Measurements from ENCODE around the gene TAX1BP1.

TAX1BP1 gene

DNA sequence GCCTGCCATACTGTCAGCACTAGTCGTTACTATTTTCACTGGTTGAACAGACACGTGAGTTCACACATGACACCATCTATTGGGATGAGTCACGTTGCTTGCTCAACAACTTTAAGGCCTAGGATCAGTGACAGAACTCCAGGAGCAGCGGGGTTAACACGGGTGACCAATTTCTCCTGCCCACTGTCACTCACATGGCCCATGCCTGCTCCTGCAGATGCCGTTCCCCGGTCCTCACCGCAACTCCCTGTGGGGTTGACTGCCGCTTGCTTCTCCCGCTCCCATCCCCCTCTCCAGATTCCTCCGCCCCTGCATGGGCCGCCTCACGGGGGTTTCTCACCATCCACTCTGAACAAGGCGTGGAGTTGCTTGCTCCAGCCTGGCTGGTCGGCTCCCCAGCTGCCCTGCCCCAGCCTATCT is 128.2 kb downstream of the TAX1BP1 start:
- no peaks in the 10 kb centered on the region for H3K4me1 ChIP-seq (ENCODE audit: insufficient read depth, poor library complexity, severe bottlenecking)
- H3K4me3 ChIP-seq (ENCODE audit: severe bottlenecking) = no peak overlapping the region
- no peak for TF ChIP-seq CTCF (IDR thresholded peaks at IDR 0.05; ENCODE audit: poor library complexity, severe bottlenecking)
- no peak overlapping the region for H3K27ac ChIP-seq (ENCODE audit: poor library complexity, severe bottlenecking)
- H3K9me3 ChIP-seq (ENCODE audit: severe bottlenecking) = no peaks in the 10 kb centered on the region
- DNase-seq (ENCODE audit: low spot score) (no peak), ATAC-seq (ENCODE audit: low read depth) (no peak)
- H3K27me3 ChIP-seq (ENCODE audit: insufficient read depth, poor library complexity, severe bottlenecking) = no peaks in the 10 kb centered on the region
- H3K36me3 ChIP-seq (ENCODE audit: low read depth) = no peaks in the 10 kb centered on the region

- H3K4me1 ChIP-seq (ENCODE audit: insufficient read depth, poor library complexity, severe bottlenecking) = no peaks in the 10 kb centered on the region
- no peak for TF ChIP-seq CTCF (IDR thresholded peaks at IDR 0.05; ENCODE audit: poor library complexity, severe bottlenecking)
- no peaks in the 10 kb centered on the region for H3K27me3 ChIP-seq (ENCODE audit: insufficient read depth, poor library complexity, severe bottlenecking)
- ATAC-seq (ENCODE audit: low read depth) (no peak), DNase-seq (ENCODE audit: low spot score) (no peak)
- H3K4me3 ChIP-seq (ENCODE audit: severe bottlenecking) = no peak overlapping the region
- H3K9me3 ChIP-seq (ENCODE audit: severe bottlenecking) = no peaks in the 10 kb centered on the region
- H3K36me3 ChIP-seq (ENCODE audit: low read depth) = no peaks in the 10 kb centered on the region
- no peak overlapping the region for H3K27ac ChIP-seq (ENCODE audit: poor library complexity, severe bottlenecking)
Observed at GRCh38 chr7:27869056-27869455, 129.1 kb downstream of the TAX1BP1 start.

GRCh38 chr7:27870595-27870994 is 130.6 kb downstream of the TAX1BP1 start:
- DNase-seq (ENCODE audit: low spot score) = no peak
- TF ChIP-seq CTCF (IDR thresholded peaks at IDR 0.05; ENCODE audit: poor library complexity, severe bottlenecking) = no peak
- Histone ChIP-seq H3K27ac (ENCODE audit: poor library complexity, severe bottlenecking) (no peak overlapping the region), H3K4me3 (ENCODE audit: severe bottlenecking) (no peak overlapping the region), H3K4me1 (ENCODE audit: insufficient read depth, poor library complexity, severe bottlenecking) (no peaks in the 10 kb centered on the region), H3K36me3 (ENCODE audit: low read depth) (no peaks in the 10 kb centered on the region), H3K9me3 (ENCODE audit: severe bottlenecking) (no peaks in the 10 kb centered on the region), H3K27me3 (ENCODE audit: insufficient read depth, poor library complexity, severe bottlenecking) (no peaks in the 10 kb centered on the region)
- no peak for ATAC-seq (ENCODE audit: low read depth)

- H3K27ac ChIP-seq (ENCODE audit: poor library complexity, severe bottlenecking) = no peak overlapping the region
- DNase-seq (ENCODE audit: low spot score) = no peak
Observed at GRCh38 chr7:27871086-27871485, 131.1 kb downstream of the TAX1BP1 start.

More at GRCh38 chr7:27871086-27871485, 131.1 kb downstream of the TAX1BP1 start:
- Histone ChIP-seq H3K9me3 (ENCODE audit: severe bottlenecking) (no peaks in the 10 kb centered on the region), H3K4me3 (ENCODE audit: severe bottlenecking) (no peak overlapping the region), H3K4me1 (ENCODE audit: insufficient read depth, poor library complexity, severe bottlenecking) (no peaks in the 10 kb centered on the region), H3K36me3 (ENCODE audit: low read depth) (no peaks in the 10 kb centered on the region), H3K27me3 (ENCODE audit: insufficient read depth, poor library complexity, severe bottlenecking) (no peaks in the 10 kb centered on the region)
- ATAC-seq (ENCODE audit: low read depth) = no peak
- TF ChIP-seq CTCF (IDR thresholded peaks at IDR 0.05; ENCODE audit: poor library complexity, severe bottlenecking) = no peak

Measured in RWPE2 (cell line).